ENCODE results near the gene ZNF680.
"Not testable (repeated sequence)": the region's sequence is repeated elsewhere in the genome, so short reads cannot be mapped to it uniquely, and the experiment has no call there.

The ZNF680 gene

DNA sequence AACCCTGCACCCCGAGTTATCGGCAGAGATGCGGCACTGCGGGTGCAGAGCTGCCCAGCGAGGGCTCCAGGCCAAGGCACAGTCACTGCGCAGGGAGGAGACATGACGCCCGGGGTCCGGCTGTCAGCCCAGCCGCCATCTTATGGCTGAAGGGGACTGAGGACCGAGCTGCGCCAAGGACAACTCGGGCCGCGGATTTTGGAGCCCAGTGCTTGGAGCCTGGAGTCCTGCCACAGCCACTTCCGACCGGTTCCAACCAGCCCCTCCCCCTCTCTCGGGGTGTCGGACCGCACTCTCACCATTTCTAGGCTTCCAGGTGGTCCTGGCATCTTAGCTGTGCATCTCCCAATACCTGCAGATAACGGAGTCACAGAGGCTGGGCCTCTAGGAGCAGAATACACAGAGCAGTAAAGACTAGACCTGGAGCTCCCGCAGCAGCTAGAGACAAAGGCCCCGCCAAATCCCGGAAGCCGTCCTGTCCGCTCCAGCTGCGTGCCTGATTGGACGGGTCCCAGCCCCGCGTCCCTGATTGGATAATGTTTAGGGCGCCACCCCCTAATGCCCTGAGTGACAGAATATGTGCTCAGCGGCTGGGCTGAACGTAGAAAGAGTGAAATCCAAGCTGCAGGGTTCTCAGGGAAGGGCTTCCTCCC, at the start of gene ZNF680:
TSS of gene ZNF680 (minus strand) at position 446 of the 653 bp plus-strand sequence. CDS start at position 329, 117 bp downstream.
- DNase-seq, result peak; percentile 91

DNA sequence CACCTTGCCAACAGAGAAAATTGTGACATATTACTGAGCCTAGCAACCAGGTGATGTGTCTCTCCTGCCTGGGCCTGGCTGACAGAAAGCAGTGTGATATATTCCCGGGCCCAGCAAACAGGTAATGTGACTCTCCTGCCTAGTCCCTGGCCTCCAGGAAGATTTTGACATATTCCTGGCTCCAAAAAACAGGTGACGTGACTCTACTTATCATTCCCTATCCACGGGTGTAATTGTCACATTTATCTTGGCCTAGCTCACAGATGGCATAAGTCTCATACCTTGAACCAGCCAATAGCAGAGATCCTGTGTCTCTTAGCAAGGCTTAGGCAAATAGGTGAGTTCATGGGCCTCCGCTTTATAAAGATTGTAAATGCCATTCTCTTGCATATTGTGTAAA, 49.6 kb upstream of the ZNF680 start:
- no peak for DNase-seq

DNA sequence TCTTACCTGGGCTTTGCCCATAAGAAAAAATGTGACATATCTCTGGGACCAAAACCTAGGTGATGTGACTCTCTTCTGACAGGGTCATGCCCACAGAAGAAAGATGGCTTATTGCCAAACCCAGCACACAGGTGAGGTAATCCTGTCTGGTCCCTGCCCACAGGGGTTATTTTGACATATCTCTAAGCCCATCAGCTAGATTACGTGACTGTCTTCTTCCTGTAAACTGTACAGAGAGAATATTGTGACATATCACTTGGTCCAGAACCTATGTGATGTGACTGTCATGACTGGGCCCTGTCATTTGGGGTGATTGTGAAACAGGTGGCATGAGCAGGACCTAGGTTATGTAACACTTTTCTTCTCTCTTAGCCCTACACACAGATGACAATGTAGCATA, 48.8 kb upstream of the ZNF680 start:
- DNase-seq, result no peak

DNA sequence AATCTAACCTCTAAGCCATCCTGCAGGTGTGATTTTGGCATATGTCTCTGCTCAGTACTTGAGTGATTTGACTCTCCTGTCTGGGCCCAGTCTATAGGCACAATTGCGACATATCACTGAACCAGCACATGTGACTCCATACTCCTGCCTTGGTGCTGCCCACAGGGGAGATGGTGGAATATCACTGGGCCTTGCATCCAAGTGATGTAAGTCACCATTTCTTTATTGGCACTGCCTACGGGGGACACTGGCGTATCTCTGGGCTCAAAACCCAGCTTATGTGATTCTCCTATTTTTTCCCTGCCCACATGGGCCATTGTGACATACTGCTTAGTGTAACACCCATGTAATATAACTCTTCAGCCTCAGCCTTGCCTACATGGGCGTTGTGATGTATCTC, 48.1 kb upstream of the ZNF680 start:
- DNase-seq, result no peak

DNA sequence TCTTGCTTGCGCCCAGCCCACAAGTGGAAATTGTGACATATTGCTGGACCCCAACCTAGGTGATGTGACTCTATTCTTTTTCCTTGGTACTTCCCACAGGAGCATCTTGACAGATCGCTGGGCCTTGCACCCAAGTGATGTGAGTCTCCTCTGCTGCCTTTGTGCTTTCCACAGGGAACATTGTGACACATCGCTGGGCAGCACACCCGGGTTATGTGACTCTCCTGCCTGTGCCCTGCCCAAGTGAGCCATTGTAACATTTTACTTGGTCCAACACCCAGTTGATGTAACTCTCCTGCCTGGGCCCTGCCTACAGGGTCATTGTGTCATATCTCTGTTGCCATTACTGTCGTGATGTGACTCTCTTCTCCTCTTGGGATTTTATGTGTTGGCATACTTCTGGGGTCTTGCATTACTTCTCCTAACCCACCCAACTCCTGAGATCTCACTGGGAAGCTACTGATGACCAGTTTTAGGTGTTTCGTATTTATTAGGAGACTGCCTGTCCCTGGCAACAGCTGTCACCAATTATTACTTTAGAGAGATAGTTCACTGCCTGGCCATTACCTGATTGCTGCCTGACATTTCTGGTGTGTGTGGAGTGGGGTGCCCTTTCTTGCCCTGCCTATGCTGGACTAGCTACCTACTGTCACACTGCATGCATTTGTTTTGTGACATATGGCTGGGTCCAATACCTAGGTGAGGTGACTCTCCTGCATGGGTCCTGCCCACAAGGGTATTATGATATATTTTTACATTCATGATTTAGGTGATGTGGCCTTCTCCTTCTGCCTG, 45.4 kb upstream of the ZNF680 start:
- DNase-seq, result no peak

DNA sequence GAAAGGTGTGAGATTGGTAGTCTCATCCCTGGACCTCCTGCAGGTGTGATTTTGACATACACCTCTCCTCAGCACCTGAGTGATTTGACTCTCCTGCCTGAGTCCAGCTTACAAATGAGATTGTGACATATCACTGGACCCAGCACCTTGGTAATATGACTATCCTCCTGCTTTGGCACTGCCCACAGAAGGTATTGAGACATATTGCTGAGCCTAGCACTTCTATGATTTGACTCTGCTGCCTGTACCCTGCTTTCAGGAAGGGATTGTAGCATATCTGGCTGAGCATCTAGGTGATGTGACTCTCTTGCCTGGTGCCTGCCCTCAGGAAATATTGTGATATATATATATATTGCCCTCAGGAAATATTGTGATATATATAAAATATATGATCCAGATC, 43.5 kb upstream of the ZNF680 start:
- no peak for DNase-seq

DNA sequence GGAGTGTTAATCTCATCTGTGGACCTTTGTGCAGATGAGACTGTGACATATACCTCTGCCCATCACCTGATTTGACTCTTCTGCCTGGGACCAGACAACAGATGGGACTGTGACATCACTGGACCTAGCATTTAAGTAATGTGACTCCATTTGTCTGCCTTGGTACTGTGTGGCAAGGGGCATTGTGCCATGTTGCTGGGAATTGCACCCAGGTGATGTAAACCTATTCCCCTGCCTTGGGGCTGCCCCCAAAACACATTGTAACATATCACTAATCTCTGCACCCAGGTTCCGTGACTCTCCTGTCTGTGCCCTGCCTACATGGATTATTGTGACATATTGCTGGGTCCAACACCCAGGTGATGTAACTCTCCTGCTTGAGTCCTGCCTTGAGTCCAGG, 40.4 kb upstream of the ZNF680 start:
- no peak for DNase-seq

DNA sequence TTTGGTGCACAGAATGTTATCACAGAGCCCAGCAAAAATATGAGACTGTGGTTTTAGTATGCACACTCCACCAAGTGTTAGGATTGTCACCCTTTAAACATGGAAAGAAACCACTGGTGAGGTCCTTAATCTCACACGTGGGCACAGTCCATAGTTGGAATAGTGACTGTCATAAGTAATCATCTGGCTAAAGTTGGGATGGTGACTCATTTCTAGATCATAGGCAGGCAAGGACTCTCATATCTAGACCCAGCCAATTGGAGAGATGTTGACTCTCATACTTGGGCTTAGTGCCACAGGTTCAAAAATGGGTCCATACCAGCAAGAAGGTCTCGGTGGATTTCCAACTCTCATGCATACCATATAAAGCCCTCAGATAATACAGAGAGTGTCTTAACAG, 39.6 kb upstream of the ZNF680 start:
- no peak for DNase-seq

DNA sequence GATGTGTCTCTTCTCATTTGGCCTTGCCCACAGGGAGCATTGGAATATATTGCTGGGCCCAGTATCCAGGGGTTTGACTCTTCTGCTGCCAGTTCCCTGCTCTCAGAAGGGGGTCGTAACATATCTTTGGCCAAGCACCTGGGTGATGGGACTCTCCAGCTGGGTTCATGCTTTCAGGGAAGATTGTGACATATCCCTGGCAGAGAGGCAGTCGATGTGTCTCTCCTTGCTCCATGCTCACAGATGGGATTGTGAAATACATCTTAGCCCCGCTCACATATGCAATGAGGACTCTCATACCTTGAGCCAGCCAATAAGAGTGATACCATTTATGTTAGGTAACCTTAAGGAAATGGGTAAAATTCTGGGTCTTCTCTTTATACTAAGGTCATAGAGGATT, 39.2 kb upstream of the ZNF680 start:
- DNase-seq, result no peak

DNA sequence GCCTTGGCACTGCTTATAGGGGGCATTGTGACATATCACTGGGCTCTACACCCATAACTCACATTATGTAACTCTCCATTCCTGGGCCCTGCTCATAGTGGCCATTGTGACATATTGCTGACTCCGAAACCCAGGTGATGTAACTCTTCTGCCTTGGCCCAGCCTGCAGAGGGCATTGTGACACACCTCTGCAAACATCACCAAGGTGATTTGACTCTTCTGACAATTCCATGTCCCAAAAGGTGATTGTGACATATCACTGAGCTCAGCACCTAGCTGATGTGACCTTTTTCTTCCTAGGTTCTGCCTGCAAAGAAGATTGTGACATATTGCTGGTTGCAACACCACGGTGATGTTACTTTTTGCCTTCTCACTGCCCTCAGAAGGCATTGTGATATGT, 36.5 kb upstream of the ZNF680 start:
- DNase-seq, result no peak

DNA sequence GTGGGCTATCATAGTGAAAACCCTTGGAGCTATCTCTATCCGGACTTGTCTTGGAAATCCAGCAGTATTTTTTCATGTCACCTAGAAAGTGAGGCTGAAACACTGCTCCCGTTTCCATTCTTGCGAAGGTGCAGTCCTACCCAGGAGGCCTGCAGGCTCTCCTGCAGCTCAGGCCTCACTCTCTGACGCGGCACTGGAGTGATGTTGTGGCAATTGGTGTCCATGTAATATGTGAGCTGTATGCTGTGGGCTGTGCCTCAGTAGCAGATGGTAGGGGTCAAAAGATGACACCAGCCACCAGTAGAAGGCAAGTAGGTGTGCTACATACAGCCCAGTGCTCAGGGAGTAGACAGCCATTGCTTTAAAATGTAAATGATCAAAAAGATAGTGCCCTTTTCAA, 28.1 kb upstream of the ZNF680 start:
- DNase-seq, result no peak

DNA sequence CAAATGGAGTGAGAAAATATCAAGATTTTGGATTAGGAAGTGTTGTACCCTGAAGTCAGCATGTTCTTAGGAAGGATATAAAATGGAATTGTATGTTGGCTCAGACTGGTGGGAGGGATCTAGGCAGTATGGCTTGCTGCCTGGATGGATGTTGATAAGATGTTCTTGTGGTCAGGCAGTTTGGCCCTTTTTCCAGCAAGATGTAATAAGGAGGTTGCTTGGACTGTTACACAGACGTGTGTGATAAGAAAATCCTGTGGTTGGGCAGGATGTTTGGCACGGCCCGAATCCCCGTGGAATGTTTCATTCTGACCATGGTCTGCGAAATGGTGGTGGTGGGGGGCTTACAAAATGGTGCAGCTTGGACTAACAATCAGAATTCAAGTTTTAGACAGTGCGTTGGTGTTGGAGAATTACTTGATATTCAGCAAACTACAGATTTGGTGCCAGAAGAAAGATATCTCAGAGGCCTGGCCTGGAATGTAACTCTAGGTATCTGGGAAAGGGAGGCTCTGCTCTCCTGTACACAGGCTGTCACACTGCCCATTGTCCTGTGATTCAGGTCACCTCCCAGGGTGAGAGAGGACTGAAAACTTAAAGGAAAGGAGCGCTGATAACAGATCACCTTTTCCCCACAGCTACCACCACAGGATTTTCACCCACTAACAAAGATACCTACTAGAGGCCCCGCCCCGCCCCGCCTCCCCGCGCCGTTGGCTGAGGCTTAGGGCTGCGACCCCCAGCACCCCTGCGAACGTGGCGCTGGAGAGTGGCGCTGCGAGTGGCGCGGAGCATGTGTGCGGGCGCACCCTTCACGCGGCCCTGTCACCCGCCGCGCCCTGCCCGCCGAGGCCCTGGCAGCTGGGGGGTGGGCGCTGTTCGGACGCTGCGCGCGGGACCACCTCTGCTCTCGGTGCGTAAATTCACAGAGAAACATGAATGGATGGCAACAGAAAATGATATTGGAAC, 19.3 kb upstream of the ZNF680 start:
- DNase-seq, result no peak

DNA sequence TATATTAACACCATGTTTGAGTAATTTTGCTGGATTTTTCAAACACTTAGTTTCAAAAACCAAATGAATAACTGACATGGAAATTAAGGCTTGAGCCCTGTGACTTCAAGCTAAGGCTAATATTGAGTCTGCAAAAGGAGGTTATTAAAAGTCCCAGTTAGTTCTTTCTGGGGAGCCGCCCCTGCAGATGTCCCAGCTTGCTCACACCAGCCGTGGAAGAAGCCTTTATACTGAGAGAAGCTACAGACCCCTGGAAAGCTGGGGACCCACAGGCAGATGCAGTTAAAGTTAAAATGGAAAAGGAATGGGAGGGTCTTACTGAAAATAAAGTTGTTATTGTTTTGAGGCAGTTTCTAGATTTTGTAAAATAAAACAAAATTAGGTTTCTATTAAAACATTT, 18.5 kb upstream of the ZNF680 start:
- no peak for DNase-seq

DNA sequence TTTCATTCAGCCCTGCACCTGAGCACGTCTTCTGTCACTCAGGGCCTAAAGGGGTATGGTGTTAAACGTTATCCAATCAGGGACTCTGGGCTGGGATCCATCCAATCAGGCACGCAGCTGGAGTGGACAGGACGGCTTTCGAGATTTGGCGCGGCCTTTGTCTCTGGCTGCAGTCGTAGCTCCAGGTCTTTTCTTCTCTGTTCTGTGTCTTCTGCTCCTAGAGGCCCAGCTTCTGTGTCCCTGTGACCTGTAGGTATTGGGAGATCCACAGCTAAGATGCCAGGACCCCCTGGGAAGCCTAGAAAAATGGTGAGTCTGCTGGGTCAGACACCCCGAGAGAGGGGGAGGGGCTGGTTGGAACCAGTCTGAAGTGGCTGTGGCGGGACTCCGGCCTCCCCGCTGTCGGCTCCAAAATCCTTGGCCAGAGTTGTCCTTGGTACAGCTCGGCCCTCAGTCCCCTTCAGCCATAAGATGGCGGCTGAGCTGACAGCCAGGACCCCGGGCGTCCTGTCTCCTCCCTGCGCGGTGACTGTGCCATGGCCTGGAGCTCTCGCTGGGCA, 11.7 kb upstream of the ZNF680 start:
- DNase-seq, result no peak

DNA sequence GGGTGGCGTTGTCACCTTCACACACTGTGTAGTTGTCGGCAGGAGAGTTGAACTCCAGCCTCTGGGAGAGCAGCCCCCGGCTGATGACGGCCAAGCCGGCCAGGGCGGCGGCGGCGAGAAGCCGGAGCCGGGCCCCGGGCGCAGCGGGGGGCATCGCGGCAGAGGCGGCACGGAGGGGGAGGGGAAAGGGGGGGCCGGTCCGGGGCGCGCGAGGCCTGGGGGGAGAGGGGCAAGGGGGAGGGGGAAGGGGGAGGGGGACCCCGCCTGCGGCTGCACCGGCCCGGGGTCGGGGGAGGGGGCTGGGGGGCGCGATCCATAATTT, 7.4 kb upstream of the ZNF680 start:
- not testable (repeated sequence) for DNase-seq

DNA sequence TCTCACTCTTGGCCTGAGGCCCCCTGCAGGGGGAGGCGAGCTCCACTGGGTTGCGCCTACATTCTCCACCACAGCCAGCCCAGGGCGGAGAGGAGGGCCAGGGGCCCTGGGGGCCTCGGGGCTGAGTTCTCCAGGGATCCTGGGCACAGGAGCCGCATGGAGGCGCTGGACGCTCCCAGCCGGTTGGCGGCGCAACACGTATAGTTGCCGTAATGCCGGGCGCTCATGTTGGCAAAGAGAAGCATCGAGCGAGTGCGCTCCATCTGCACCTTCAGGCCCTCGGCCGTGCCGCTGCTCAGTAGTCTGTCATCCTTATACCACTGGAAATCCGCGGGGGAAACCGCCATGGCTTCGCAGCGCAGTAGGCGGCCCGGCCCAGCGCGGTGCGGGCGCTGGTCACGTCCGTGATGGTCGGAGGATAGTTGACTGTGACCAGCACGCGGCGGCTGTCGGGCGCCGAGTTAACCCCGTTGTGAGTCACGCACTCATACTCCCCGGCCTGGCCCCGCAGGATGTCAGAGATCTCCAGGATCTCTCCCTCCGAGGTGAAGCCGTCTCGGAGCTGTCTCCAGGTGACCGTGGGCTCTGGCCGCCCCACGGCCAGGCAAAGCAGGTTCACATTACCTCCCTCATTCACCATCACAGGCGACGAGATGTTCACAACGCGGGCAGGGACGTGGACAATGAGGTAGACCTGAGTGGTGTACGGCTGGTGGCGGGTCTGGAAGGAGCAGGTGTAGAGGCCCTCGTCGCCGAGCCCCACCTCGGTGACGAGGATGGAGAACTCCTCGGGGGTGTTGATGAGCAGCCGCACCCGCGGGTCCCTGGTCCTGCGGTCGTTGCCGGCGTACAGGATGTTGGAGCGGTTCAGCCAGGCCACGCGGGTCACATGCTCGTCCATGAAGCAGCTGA, 6.8 kb upstream of the ZNF680 start:
- peak; percentile 47 for DNase-seq

DNA sequence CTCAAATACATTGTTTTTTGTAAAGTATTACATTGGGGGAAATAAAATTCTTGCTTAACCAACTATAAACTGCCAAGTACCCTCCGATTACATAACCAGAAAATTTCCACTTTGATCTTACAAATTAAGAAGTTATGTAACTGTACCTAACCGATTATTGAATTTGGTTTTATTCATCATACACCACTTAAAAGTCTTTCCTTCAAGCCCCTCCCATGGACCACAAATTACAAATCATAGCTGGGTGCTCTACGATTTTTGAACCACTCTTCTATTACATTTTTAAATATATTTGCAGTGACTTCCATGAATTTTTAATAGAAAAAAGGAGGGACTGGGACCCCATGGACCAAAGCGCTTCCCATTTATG, 630 bp downstream of the ZNF680 start:
- DNase-seq, result no peak

DNA sequence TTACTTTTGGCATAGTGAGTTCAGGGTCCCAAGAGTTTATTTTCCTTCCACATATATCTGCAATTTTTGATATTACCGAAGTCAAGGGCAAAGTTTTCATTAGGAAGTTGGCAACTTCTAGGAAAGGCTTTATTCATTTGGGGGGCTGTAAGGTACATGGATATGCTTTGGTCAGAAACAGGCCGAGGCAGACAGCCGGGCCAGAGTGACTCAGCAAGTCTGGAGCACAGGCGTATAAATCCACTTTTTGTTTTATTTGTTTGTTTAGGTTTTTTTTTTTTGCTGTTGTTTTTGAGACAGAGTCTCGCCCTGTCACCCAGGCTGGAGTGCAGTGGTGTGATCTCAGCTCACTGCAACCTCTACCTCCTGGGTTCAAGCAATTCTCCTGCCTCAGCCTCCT, 3.7 kb downstream of the ZNF680 start:
- no peak for DNase-seq

DNA sequence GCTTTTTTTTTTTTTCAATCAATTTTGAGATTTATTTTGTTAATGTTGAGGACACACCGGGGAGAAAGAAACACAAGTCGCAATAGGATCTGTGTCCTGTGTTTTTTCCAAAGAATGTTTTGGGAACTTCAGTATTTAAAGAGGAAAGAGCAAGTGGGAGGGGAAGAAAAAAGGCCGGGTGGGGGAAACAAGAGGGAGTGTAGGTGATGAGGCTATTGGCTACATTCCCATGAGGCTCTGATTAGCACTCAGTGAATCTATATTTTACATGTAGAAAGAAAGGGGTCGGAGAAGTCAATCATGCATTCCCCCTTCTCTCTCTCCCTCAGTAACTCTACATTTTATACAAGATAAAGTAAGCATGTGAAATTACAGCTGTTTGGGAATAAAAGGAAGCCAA, 4.1 kb downstream of the ZNF680 start:
- DNase-seq, result no peak

DNA sequence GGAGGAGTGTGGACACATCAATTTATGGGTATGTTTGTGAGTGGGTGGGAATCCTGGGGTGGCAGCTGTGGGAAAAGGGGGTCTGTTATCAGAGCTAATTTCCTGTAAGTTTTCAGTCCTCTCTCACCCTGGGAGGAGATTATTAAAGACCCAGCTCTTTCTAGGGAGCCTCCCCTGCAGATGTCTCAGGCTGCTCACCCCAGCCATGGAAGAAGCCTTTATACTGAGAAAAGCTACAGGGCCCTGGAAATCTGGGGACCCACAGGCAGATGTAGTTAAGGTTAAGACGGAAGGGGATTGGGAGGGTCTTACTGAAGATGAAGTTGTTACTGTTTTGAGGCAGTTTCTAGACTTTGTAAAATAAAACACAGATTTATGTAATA, 4.6 kb downstream of the ZNF680 start:
- no peak for DNase-seq

DNA sequence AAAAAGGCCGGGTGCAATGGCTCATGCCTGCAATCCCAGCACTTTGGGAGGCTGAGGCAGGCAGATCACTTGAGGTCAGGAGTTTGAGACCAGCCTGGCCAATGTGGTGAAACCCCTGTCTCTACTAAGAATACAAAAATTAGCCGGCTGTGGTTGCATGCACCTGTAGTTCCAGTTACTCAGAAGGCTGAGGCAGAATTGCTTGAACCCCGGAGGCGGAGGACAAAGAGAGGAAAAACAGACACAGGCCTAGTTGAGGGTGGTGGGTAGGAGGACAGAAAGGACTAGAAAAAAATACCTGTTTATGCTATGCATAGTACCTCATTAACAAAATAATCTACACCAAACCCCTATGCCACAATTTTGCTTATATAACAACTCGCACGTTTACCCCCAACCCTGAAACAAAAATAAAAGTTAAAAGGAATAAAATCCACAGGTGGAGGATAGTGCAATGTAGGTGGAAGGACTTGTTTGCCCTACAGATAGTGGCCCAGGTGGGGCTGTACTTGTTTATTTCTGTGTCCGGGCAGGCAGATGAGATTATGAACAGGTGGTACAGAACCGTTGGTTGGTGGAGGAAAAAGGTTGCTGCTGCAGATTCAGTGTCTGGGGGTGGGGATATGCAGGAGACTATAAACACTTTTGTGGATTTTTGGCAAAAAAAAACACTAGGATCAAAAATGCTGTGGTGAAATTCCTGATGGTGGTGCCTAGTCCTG, 5.1 kb downstream of the ZNF680 start:
- DNase-seq, result no peak

DNA sequence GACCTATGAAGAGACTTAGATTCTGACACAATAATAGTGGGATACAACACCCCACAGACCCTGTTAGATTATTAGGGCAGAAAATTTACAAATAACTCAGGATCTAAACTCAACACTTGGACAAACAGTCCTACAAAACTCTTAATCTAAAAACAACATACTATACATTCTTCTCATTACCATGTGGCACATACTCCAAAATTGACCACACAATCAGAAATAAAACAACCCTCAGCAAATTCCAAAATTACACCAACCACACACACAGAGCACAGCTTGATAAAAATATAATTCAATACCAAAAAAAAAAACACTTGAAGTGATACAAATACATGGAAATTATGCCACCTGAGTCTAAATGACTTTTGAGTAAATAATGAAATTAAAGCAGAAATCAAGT, 7.8 kb downstream of the ZNF680 start:
- no peak for DNase-seq

Measured in CD4-positive, alpha-beta T cell treated with Interleukin-15 for 1 hour (primary cell).